DND-41 (cell line): ENCODE measurements around the gene MICAL2.

ENCODE experiments used
- ATAC-seq: fragments of 200-7000 bp; cut with Tn5 transposase; 3 replicates; pipeline ENCODE4 v1.9.1; 2021; ENCODE audit warnings: low read depth; ENCODE audit not compliant: insufficient read depth
- DNase-seq: peaks from one replicate; pipeline ENCODE4 v3.0.0-alpha.2; 2020
- H2AFZ ChIP-seq: 2 replicates; pipeline ENCODE4 v1.6.0; 2012; ENCODE audit warnings: low read depth, low read length
- H3K27ac ChIP-seq: 2 replicates; pipeline ENCODE4 v1.5.1; 2012; ENCODE audit warnings: low read length, inconsistent platforms
- H3K27me3 ChIP-seq: fragments of 200-600 bp; sonication (generic); 2 replicates; pipeline ENCODE4 v1.6.0; 2012; ENCODE audit warnings: low read length, mild to moderate bottlenecking, inconsistent platforms; ENCODE audit not compliant: insufficient read depth, poor library complexity
- H3K36me3 ChIP-seq: 2 replicates; pipeline ENCODE4 v1.5.1; 2012; ENCODE audit warnings: low read length, inconsistent platforms; ENCODE audit not compliant: insufficient read depth
- H3K4me1 ChIP-seq: 2 replicates; pipeline ENCODE4 v1.5.1; 2012; ENCODE audit warnings: mild to moderate bottlenecking, low read length; ENCODE audit not compliant: insufficient read depth
- H3K4me2 ChIP-seq: 2 replicates; pipeline ENCODE4 v1.6.0; 2012; ENCODE audit warnings: mild to moderate bottlenecking, moderate library complexity, low read length, inconsistent platforms; ENCODE audit not compliant: insufficient read depth
- H3K4me3 ChIP-seq, 2 experiments: fragments of 200-600 bp in 1 of 2; shearing (Covaris generic) in 1 of 2; 2 replicates each; pipeline ENCODE4 v1.5.1; 2012 to 2016; ENCODE audit warnings: inconsistent platforms in 2 of 2, low read length in 2 of 2, mild to moderate bottlenecking in 2 of 2, low read depth in 1 of 2, moderate library complexity in 1 of 2
- H3K79me2 ChIP-seq: 2 replicates; pipeline ENCODE4 v1.6.0; 2012; ENCODE audit warnings: low read length, inconsistent platforms; ENCODE audit not compliant: insufficient read depth
- H3K9ac ChIP-seq: 2 replicates; pipeline ENCODE4 v1.6.0; 2012; ENCODE audit warnings: low read depth, mild to moderate bottlenecking, inconsistent platforms, low read length, moderate library complexity
- H3K9me3 ChIP-seq: 2 replicates; pipeline ENCODE4 v1.5.1; 2012; ENCODE audit warnings: low read length, moderate library complexity, mild to moderate bottlenecking, inconsistent platforms; ENCODE audit not compliant: insufficient read depth, severe bottlenecking
- H4K20me1 ChIP-seq: 2 replicates; pipeline ENCODE4 v1.6.0; 2012; ENCODE audit warnings: low read length; ENCODE audit not compliant: insufficient read depth
- EZH2 ChIP-seq: IDR thresholded peaks from 3 replicates; pipeline ENCODE4 v1.6.1; 2012; ENCODE audit warnings: borderline replicate concordance, low read depth, mild to moderate bottlenecking, moderate library complexity, low read length, inconsistent platforms; ENCODE audit not compliant: severe bottlenecking
- TF ChIP-seq, protein P1 (sequence below): IDR thresholded peaks from 2 replicates; pipeline ENCODE4 v1.5.1; 2012; ENCODE audit warnings: borderline replicate concordance, low read length, moderate library complexity, mild to moderate bottlenecking; ENCODE audit not compliant: poor library complexity, severe bottlenecking; ENCODE audit errors: extremely low read depth

The MICAL2 gene

DNA sequence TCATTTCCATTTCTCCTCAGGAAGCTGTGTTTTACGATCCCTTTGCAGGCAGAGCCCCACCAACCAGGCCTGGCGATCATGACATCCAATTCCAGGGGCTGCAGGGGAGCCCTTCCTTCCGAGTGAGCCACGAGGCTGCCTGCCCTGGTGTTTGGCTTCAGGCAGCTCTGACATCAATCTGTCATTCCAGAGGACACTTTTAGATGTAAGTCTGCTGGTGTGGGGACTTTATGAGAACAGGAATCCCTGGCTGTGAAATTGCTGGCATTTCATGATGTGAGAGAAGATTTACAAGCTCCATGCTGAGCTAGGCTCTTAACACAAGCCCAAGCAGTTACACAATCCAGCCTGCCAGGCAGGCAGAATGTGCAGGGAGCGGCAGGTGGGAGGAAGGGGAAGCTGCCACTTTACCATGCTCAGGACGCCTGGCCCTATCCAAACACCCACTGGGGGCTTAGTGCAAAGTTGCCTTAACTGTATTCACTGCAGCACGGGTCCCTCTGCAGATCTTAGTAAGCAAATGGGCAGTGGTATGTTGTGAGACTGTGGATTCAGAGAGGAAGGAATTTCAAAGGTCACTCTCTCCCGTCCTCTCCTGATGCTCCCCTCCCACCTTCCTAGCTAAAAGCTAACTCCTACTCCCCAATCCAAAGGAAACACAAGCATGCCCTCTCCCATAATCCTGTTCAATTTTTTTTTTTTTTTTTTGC, 43.4 kb upstream of the MICAL2 start:
- Histone ChIP-seq H3K4me3 (no peak overlapping the region), H3K79me2 (no peaks in the 10 kb centered on the region), H3K36me3 (no peaks in the 10 kb centered on the region), H3K27ac (no peak overlapping the region), H3K27me3 (no peaks in the 10 kb centered on the region), H3K4me1 (peaks cover 21% of the 10 kb centered on the region), H3K9ac (no peak overlapping the region), H4K20me1 (no peaks in the 10 kb centered on the region), H3K9me3 (no peaks in the 10 kb centered on the region), H2AFZ (no peak overlapping the region), H3K4me2 (no peak overlapping the region)
- DNase-seq (no peak), ATAC-seq (no peak)
- TF ChIP-seq, protein P1, sequence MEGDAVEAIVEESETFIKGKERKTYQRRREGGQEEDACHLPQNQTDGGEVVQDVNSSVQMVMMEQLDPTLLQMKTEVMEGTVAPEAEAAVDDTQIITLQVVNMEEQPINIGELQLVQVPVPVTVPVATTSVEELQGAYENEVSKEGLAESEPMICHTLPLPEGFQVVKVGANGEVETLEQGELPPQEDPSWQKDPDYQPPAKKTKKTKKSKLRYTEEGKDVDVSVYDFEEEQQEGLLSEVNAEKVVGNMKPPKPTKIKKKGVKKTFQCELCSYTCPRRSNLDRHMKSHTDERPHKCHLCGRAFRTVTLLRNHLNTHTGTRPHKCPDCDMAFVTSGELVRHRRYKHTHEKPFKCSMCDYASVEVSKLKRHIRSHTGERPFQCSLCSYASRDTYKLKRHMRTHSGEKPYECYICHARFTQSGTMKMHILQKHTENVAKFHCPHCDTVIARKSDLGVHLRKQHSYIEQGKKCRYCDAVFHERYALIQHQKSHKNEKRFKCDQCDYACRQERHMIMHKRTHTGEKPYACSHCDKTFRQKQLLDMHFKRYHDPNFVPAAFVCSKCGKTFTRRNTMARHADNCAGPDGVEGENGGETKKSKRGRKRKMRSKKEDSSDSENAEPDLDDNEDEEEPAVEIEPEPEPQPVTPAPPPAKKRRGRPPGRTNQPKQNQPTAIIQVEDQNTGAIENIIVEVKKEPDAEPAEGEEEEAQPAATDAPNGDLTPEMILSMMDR: no peak
- TF ChIP-seq EZH2: no peak

DNA sequence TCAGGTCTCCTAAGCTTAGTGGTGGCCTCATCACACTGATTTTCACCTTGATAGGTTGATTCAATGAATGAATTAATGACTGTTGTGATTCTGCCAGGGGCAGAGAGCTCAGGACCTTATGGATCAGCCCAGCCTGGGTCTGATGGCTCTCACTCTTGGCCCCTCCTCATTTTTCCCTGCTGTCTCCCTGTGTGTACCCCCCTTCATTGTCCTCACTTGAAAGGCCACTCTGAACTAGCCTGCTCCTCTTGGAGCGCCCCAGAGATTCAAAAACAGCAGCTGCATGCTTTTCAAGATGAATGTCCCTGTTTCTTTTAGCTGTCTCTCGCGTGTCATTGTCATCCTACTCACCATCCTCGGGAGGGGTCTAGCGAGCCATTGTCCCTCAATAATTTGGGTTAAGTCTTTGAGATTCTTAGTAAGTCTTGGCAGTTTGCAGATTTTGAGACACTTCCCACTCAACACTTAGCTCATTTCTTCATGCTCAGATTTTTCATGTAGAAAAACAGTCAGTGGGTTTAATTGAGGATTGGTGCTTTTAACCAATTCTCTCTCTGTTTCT, 42.5 kb upstream of the MICAL2 start:
- TF ChIP-seq EZH2: no peak
- TF ChIP-seq, protein P1: no peak
- Histone ChIP-seq H2AFZ (no peak overlapping the region), H3K27ac (no peak overlapping the region), H3K4me2 (no peak overlapping the region), H3K27me3 (no peaks in the 10 kb centered on the region), H3K79me2 (no peaks in the 10 kb centered on the region), H3K4me1 (peaks cover 11% of the 10 kb centered on the region), H3K36me3 (no peaks in the 10 kb centered on the region), H3K9ac (no peak overlapping the region), H3K9me3 (no peaks in the 10 kb centered on the region), H4K20me1 (no peaks in the 10 kb centered on the region), H3K4me3 (no peak overlapping the region)
- ATAC-seq (no peak), DNase-seq (no peak)

DNA sequence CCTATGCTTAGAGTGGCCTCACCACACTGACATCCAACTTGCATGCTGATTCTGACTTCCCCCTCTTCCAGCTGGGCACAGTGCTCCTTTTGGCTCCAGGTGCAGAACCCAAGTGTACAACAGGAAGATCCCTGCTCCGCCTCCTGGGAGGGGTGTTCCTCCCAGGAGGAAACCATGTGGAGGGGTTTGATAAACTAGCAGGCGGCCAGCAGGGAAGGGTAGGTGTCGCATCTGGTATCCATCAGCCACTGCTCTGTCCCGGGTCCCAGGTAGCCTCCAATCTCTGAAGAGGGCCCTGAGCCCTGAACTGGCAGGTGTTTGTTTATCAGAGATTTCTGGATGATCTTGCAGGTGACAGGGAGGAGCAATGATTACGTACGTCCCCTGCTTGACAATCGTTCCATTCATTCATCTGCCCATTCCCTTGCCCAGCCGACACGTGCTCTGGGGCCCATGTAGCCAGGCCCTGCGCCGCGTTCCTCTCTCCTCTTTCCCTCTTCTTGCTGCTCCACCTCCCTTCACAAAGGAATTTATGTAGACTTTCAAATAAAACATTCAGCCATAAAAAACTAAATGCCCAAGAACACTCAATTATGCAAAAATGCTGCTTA, 41.2 kb upstream of the MICAL2 start:
- H3K4me2 ChIP-seq: no peak overlapping the region
- ATAC-seq (no peak; the same call in 2 of the 3 replicates), DNase-seq (no peak)
- no peaks in the 10 kb centered on the region for H3K9me3 ChIP-seq
- no peak for TF ChIP-seq EZH2
- TF ChIP-seq, protein P1: no peak
- H3K9ac ChIP-seq: no peak overlapping the region
- no peaks in the 10 kb centered on the region for H3K79me2 ChIP-seq
- H3K4me3 ChIP-seq: no peak overlapping the region
- H3K4me1 ChIP-seq: peaks cover 8% of the 10 kb centered on the region
- no peak overlapping the region for H2AFZ ChIP-seq
- no peaks in the 10 kb centered on the region for H3K36me3 ChIP-seq
- no peaks in the 10 kb centered on the region for H3K27me3 ChIP-seq
- no peak overlapping the region for H3K27ac ChIP-seq
- H4K20me1 ChIP-seq: no peaks in the 10 kb centered on the region
